Esophagus squamous epithelium (tissue), 5 donors: ENCODE results near the gene SPATS2L. TPM values are rescaled to one million over a fixed set of nuclear protein-coding genes. Genes with fewer than 3 reads are reported as not detected.

Source experiments
- DNase-seq: peaks from one replicate; lab custom pipeline; 2025; lab: John Stamatoyannopoulos, UW
- H3K27ac ChIP-seq, 4 donors: fragments of 200-600 bp; sonication (generic); one replicate each; pipeline ENCODE4 v1.5.1; 2016 to 2019; ENCODE audit warnings: mild to moderate bottlenecking in 1 of 4
- H3K27me3 ChIP-seq, 4 donors: fragments of 200-600 bp; sonication (generic); 1 replicate in 3 of 4; 2 replicates in 1 of 4; pipeline versions ENCODE4 v1.5.1 to v1.6.0; 2017 to 2021; ENCODE audit warnings: antibody characterized with exemption in 1 of 4
- H3K36me3 ChIP-seq, 3 donors: fragments of 200-600 bp; sonication (generic); one replicate each; pipeline ENCODE4 v1.5.1; 2016 to 2019
- H3K4me1 ChIP-seq, 3 donors: fragments of 200-600 bp; sonication (generic); one replicate each; pipeline ENCODE4 v1.5.1; 2017 to 2019
- H3K4me3 ChIP-seq, 4 donors: fragments of 200-600 bp; sonication (generic); 1 replicate in 3 of 4; 2 replicates in 1 of 4; pipeline ENCODE4 v1.5.1; 2016 to 2019; ENCODE audit warnings: mild to moderate bottlenecking in 2 of 4, moderate library complexity in 1 of 4
- H3K9me3 ChIP-seq, 3 donors: fragments of 200-600 bp; sonication (generic); one replicate each; pipeline ENCODE4 v1.5.1; 2016 to 2019
- POLR2A ChIP-seq, 4 donors: fragments of 450-650 bp; IDR thresholded peaks; one replicate each; pipeline ENCODE4 v1.6.1; 2017; ENCODE audit warnings: antibody characterized with exemption in 4 of 4, mild to moderate bottlenecking in 4 of 4, moderate library complexity in 3 of 4
- WGBS, 2 donors: methylation state at CpG; one replicate each; pipeline ENCODE4 v1.1.5; 2018; 5-methylcytosine and 5-hydroxymethylcytosine counted together
- intact Hi-C: fragments of 100-400 bp; cut with DNase I; formaldehyde crosslinking; loops from one replicate; pipeline ENCODE4 v1.15.0; 2022
- total RNA-seq, 4 donors: library from RNA; depleted of rRNA; stranded (reverse); fragments of >200 nt; gene quantifications; one replicate each; pipeline ENCODE4 v1.1.0, GENCODE V29; 2016
- TF ChIP-seq, protein P1 (sequence below), 6 experiments: fragments of 450-650 bp in 4 of 6; fragments of 200-600 bp in 2 of 6; sonication (generic) in 2 of 6; IDR thresholded peaks; one replicate each; pipeline ENCODE4 v1.5.1; 2016 to 2019; ENCODE audit warnings: antibody characterized with exemption in 6 of 6, mild to moderate bottlenecking in 4 of 6, moderate library complexity in 4 of 6
- donor health status: DM: yes; HTN: yes; CAD: no.

The SPATS2L gene
- total RNA-seq, 4 donors from 2014 or later, result 53.2 to 91.9 (median 68.3) TPM

- Histone ChIP-seq H3K27me3 (no peaks in the 10 kb centered on the region), H3K27ac (no peak overlapping the region), H3K9me3 (no peaks in the 10 kb centered on the region), H3K4me3 (no peak overlapping the region), H3K4me1 (peaks cover 0 to 47% (median 0%) of the 10 kb centered on the region in 3 donors), H3K36me3 (peaks cover 0 to 24% (median 0%) of the 10 kb centered on the region in 3 donors)
- DNase-seq, result no peak
- intact Hi-C loops, result loop anchor here (5.0 kb wide), 1 partner anchor 500 kb away; no protein-coding TSS in a partner anchor
- TF ChIP-seq POLR2A (IDR thresholded peaks at IDR 0.05), result no peak
- TF ChIP-seq, protein P1, sequence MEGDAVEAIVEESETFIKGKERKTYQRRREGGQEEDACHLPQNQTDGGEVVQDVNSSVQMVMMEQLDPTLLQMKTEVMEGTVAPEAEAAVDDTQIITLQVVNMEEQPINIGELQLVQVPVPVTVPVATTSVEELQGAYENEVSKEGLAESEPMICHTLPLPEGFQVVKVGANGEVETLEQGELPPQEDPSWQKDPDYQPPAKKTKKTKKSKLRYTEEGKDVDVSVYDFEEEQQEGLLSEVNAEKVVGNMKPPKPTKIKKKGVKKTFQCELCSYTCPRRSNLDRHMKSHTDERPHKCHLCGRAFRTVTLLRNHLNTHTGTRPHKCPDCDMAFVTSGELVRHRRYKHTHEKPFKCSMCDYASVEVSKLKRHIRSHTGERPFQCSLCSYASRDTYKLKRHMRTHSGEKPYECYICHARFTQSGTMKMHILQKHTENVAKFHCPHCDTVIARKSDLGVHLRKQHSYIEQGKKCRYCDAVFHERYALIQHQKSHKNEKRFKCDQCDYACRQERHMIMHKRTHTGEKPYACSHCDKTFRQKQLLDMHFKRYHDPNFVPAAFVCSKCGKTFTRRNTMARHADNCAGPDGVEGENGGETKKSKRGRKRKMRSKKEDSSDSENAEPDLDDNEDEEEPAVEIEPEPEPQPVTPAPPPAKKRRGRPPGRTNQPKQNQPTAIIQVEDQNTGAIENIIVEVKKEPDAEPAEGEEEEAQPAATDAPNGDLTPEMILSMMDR (IDR thresholded peaks at IDR 0.05), result no peak
Observed at GRCh38 chr2:200482194-200482593, 175.7 kb downstream of the SPATS2L start.

- no peak for DNase-seq
- H3K4me1 ChIP-seq, result peaks cover 0 to 38% (median 0%) of the 10 kb centered on the region in 3 donors
- H3K4me3 ChIP-seq, result no peak overlapping the region
- H3K9me3 ChIP-seq, result no peaks in the 10 kb centered on the region
- peaks cover 0 to 10% (median 0%) of the 10 kb centered on the region in 3 donors for H3K36me3 ChIP-seq
- H3K27ac ChIP-seq, result peak overlapping the region in 2 of 4 donors; percentile 19 to 56
- H3K27me3 ChIP-seq, result no peaks in the 10 kb centered on the region
- TF ChIP-seq POLR2A (IDR thresholded peaks at IDR 0.05), result no peak
- TF ChIP-seq, protein P1 (IDR thresholded peaks at IDR 0.05), result peak in 5 of 6 experiments; percentile 37 to 77 (median 65)
- intact Hi-C loops, result loop anchor here (5.0 kb wide), 1 partner anchor 501 kb away; no protein-coding TSS in a partner anchor
- WGBS, 2 donors, result 20 to 47% methylated on average over 4 of the region's 4 CpGs
Observed at GRCh38 chr2:200483729-200484198, 177.3 kb downstream of the SPATS2L start.

- WGBS, 2 donors, result 73 to 82% methylated on average over 3 of the region's 3 CpGs
- intact Hi-C loops, result loop anchor here (5.0 kb wide), 1 partner anchor 503 kb away; no protein-coding TSS in a partner anchor
Observed at GRCh38 chr2:200484934-200485333, 178.4 kb downstream of the SPATS2L start.

GRCh38 chr2:200486529-200486928 is 180.0 kb downstream of the SPATS2L start:
- H3K4me1 ChIP-seq, result peaks cover 0 to 13% (median 0%) of the 10 kb centered on the region in 3 donors
- no peak for DNase-seq
- TF ChIP-seq POLR2A (IDR thresholded peaks at IDR 0.05), result no peak
- TF ChIP-seq, protein P1 (IDR thresholded peaks at IDR 0.05), result no peak
- H3K27me3 ChIP-seq, result no peaks in the 10 kb centered on the region
- H3K9me3 ChIP-seq, result no peaks in the 10 kb centered on the region
- H3K4me3 ChIP-seq, result no peak overlapping the region
- 40 to 42% methylated on average over 2 of the region's 2 CpGs for WGBS, 2 donors
- intact Hi-C loops, result no loop called here
- peaks cover 0 to 29% (median 8%) of the 10 kb centered on the region in 3 donors for H3K36me3 ChIP-seq
- H3K27ac ChIP-seq, result no peak overlapping the region

More at GRCh38 chr2:200484934-200485333, 178.4 kb downstream of the SPATS2L start:
- TF ChIP-seq POLR2A (IDR thresholded peaks at IDR 0.05), result no peak
- TF ChIP-seq, protein P1 (IDR thresholded peaks at IDR 0.05), result no peak
- H3K27me3 ChIP-seq, result no peaks in the 10 kb centered on the region
- peaks cover 0 to 13% (median 2%) of the 10 kb centered on the region in 3 donors for H3K36me3 ChIP-seq
- no peaks in the 10 kb centered on the region for H3K9me3 ChIP-seq
- peaks cover 0 to 27% (median 0%) of the 10 kb centered on the region in 3 donors for H3K4me1 ChIP-seq
- H3K27ac ChIP-seq, result no peak overlapping the region
- DNase-seq, result no peak
- no peak overlapping the region for H3K4me3 ChIP-seq

DNA sequence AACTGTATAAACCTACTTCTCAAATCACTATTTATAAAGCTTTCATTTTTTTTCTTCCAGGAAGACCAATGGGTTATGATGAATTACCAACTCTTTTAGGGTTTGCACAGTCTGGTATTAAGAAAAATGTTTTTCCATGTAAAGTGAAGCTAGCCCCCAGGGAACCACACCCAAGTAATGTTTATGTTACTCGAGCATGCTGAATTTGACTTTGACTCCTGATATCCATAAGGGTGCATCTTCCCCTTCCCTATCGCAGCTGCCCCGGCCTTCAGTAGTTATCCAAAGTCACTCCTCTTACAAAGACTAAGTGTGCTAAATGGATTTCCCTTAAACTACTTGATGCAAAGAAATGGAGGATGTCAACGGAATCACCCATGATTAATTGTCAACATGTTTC is 181.7 kb downstream of the SPATS2L start:
- no peak for DNase-seq
- Histone ChIP-seq H3K4me1 (peaks cover 0 to 9% (median 0%) of the 10 kb centered on the region in 3 donors), H3K27ac (no peak overlapping the region), H3K36me3 (peaks cover 0 to 45% (median 14%) of the 10 kb centered on the region in 3 donors), H3K9me3 (no peaks in the 10 kb centered on the region), H3K4me3 (no peak overlapping the region), H3K27me3 (no peaks in the 10 kb centered on the region)
- intact Hi-C loops, result no loop called here
- TF ChIP-seq, protein P1 (IDR thresholded peaks at IDR 0.05), result no peak
- no peak for TF ChIP-seq POLR2A (IDR thresholded peaks at IDR 0.05)
- WGBS, 2 donors, result 67 to 80% methylated on average over 4 of the region's 4 CpGs
